Measurements from ENCODE around the gene NFKBIL1. TPM values are rescaled to one million over a fixed set of nuclear protein-coding genes. Genes with fewer than 3 reads are reported as not detected.

NFKBIL1 gene
- total and polyA plus RNA-seq, 2 of the 4 experiments (the other 2 are of a cell fraction), result 7.8 to 10.8 TPM

DNA sequence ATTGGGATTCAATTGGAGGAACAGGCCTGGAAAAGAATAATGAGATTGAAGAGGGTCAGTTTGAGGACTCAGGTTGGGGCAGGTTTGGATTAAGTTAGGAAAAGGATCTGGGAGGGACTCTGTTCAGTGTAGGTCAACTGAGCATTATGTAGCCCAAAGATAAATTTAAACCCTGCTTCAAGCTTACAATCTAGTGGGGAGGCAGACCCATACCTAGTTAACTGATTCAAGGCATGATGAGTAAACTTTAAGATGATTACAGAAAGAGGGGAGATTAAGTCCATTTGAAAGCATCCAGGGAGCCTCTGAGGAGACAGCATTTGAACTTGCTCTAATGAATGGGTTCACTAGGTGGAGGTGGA lies 13.3 kb downstream of the NFKBIL1 start:
- dilution Hi-C loops (cut with HindIII; ENCODE audit: low sequenced_read_pairs, unreplicated experiment), result no loop called here
- Histone ChIP-seq H2BK15ac (ENCODE audit: low read depth, low read length) (no peak overlapping the region), H3K9ac (ENCODE audit: low read depth, low read length) (no peak overlapping the region), H2AFZ (replicated peaks; ENCODE audit: low read length, poor library complexity) (no peak overlapping the region), H2BK5ac (ENCODE audit: low read depth, low read length, poor library complexity, severe bottlenecking) (peak overlapping the region; percentile 46), H3K4me2 (ENCODE audit: low read depth, low read length) (peak overlapping the region; percentile 27; the same call in 1 of the 2 replicates), H3K23ac (ENCODE audit: low read depth, low read length) (0 out of 2 replicates have a peak overlapping the region, but pooled peaks have one; percentile 1), H4K8ac (ENCODE audit: low read depth in 2 of 2, low read length in 2 of 2) (peak overlapping the region in 1 of 2 experiments; percentile 57; a peak in 1 of 4 replicates), H2BK120ac (ENCODE audit: low read depth, low read length) (peak overlapping the region; percentile 39; the same call in 1 of the 2 replicates), H3K4me3 (ENCODE audit: insufficient read depth, low read depth, low read length) (no peak overlapping the region), H3K79me1 (ENCODE audit: low read depth in 1 of 2, low read length in 2 of 2) (peaks cover 9 to 20% of the 10 kb centered on the region in 2 experiments; a peak in 3 of 4 replicates), H4K5ac (ENCODE audit: low read depth, low read length) (no peak overlapping the region), H3K56ac (ENCODE audit: extremely low read depth, insufficient read depth, low read length) (no peak overlapping the region), H2AK5ac (ENCODE audit: low read depth, low read length) (peak overlapping the region; percentile 29; the same call in 1 of the 2 replicates), H2AK9ac (replicated peaks; ENCODE audit: low read depth, low read length, poor library complexity) (peak overlapping the region; percentile 80), H4K91ac (ENCODE audit: insufficient read depth, low read depth, low read length) (no peak overlapping the region), H3K36me3 (ENCODE audit: control insufficient read depth, insufficient read depth, low read length) (peaks cover 27% of the 10 kb centered on the region), H3K27ac (ENCODE audit: insufficient read depth, low read length) (no peak overlapping the region), H2BK20ac (ENCODE audit: low read depth, low read length) (peak overlapping the region; percentile 43; the same call in 1 of the 2 replicates), H4K20me1 (ENCODE audit: insufficient read depth, low read length) (no peaks in the 10 kb centered on the region), H3K4ac (ENCODE audit: low read depth, low read length) (peak overlapping the region; percentile 2), H3K14ac (replicated peaks; ENCODE audit: low read depth, low read length) (peak overlapping the region; percentile 8; the same call in 1 of the 2 replicates), H3K4me1 (ENCODE audit: control insufficient read depth, insufficient read depth, low read length) (peaks cover 18% of the 10 kb centered on the region), H3K27me3 (ENCODE audit: control insufficient read depth, insufficient read depth, low read length) (no peaks in the 10 kb centered on the region), H3K18ac (ENCODE audit: low read depth, low read length) (no peak overlapping the region; the same call in 1 of the 2 replicates), H3K9me3 (ENCODE audit: control insufficient read depth, insufficient read depth, low read length) (no peaks in the 10 kb centered on the region), H3K9me1 (ENCODE audit: insufficient read depth, low read length) (peaks cover 19% of the 10 kb centered on the region; the same call in 1 of the 2 replicates)
- DNase-seq (no peak), ATAC-seq (ENCODE audit: low read depth) (no peak)
- POLR2A ChIA-PET (ENCODE audit: unreplicated experiment), result no interaction called here
- CTCF ChIA-PET, result interaction anchor here (0.6 to 0.7 kb wide), 3 partner anchors 13 to 38 kb away, joined by 3 to 6 read pairs (median 4); partner anchors contain the start of gene NFKBIL1
- intact Hi-C loops (cut with micrococcal nuclease), result loop anchor here (2.0 kb wide), 1 partner anchor 54 kb away; the partner anchor contains the start of gene AIF1
- BruUV-seq (replicated peaks), result no TSS peak
- TF ChIP-seq MXI1 (IDR thresholded peaks at IDR 0.05; ENCODE audit: borderline replicate concordance, low read depth, low read length) (no peak), MAZ (IDR thresholded peaks at IDR 0.05; ENCODE audit: borderline replicate concordance, low read depth, low read length) (no peak), CEBPB (IDR thresholded peaks at IDR 0.05; ENCODE audit: low read depth, low read length) (no peak), RCOR1 (IDR thresholded peaks at IDR 0.05; ENCODE audit: insufficient replicate concordance, low read length) (no peak), POLR2A (IDR thresholded peaks at IDR 0.05; ENCODE audit: low read depth, low read length) (no peak), ELK1 (IDR thresholded peaks at IDR 0.05; ENCODE audit: borderline replicate concordance, low read depth, low read length) (no peak), CHD1 (IDR thresholded peaks at IDR 0.05; ENCODE audit: low read depth, low read length) (no peak), BHLHE40 (IDR thresholded peaks at IDR 0.05; ENCODE audit: low read depth, low read length) (no peak), RFX5 (IDR thresholded peaks at IDR 0.05; ENCODE audit: low read depth, low read length) (no peak), FOS (IDR thresholded peaks at IDR 0.05; ENCODE audit: low read depth, low read length) (no peak), RAD21 (IDR thresholded peaks at IDR 0.05; ENCODE audit: low read length) (no peak), SMC3 (IDR thresholded peaks at IDR 0.05; ENCODE audit: low read depth, low read length) (no peak), NFE2L2 (IDR thresholded peaks at IDR 0.05; ENCODE audit: low read depth, low read length) (no peak), MAFK (IDR thresholded peaks at IDR 0.05; ENCODE audit: low read depth, low read length) (no peak)
- TF ChIP-seq, protein P1, sequence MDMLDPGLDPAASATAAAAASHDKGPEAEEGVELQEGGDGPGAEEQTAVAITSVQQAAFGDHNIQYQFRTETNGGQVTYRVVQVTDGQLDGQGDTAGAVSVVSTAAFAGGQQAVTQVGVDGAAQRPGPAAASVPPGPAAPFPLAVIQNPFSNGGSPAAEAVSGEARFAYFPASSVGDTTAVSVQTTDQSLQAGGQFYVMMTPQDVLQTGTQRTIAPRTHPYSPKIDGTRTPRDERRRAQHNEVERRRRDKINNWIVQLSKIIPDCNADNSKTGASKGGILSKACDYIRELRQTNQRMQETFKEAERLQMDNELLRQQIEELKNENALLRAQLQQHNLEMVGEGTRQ (IDR thresholded peaks at IDR 0.05; ENCODE audit: low read depth, low read length), result no peak
- TF ChIP-seq, protein P2, sequence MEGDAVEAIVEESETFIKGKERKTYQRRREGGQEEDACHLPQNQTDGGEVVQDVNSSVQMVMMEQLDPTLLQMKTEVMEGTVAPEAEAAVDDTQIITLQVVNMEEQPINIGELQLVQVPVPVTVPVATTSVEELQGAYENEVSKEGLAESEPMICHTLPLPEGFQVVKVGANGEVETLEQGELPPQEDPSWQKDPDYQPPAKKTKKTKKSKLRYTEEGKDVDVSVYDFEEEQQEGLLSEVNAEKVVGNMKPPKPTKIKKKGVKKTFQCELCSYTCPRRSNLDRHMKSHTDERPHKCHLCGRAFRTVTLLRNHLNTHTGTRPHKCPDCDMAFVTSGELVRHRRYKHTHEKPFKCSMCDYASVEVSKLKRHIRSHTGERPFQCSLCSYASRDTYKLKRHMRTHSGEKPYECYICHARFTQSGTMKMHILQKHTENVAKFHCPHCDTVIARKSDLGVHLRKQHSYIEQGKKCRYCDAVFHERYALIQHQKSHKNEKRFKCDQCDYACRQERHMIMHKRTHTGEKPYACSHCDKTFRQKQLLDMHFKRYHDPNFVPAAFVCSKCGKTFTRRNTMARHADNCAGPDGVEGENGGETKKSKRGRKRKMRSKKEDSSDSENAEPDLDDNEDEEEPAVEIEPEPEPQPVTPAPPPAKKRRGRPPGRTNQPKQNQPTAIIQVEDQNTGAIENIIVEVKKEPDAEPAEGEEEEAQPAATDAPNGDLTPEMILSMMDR (conservative IDR thresholded peaks at IDR 0.05; ENCODE audit: low read depth, low read length), result no peak
- in situ Hi-C loops (cut with MboI; ENCODE audit: low sequenced_read_pairs), result no loop called here

Measured in IMR-90 (cell line).